K562 (cell line): Measurements from ENCODE around the gene ATP2A1. TPM values are rescaled to one million over a fixed set of nuclear protein-coding genes. Genes with fewer than 3 reads are reported as not detected.

Source experiments
- CTBP1 ChIP-seq: fragments of 450-650 bp; IDR thresholded peaks from 2 replicates; pipeline ENCODE4 v1.6.1; 2016; ENCODE audit warnings: borderline replicate concordance
- DACH1 ChIP-seq: fragments of 450-650 bp; IDR thresholded peaks from 2 replicates; pipeline ENCODE4 v1.6.1; 2018; ENCODE audit not compliant: partially characterized antibody
- MAX ChIP-seq: sonication (generic); formaldehyde crosslinking; IDR thresholded peaks from 2 replicates; pipeline ENCODE4 v1.9.0; 2022; ENCODE audit warnings: mild to moderate bottlenecking, missing genetic modification reagents
- MEF2D ChIP-seq: conservative IDR thresholded peaks from 2 replicates; pipeline ENCODE4 v1.6.1; 2016; ENCODE audit warnings: low read depth, missing genetic modification characterization, missing compliant biosample characterization
- NRF1 ChIP-seq, 2 experiments: fragments of 450-650 bp; IDR thresholded peaks in 1 of 2; conservative IDR thresholded peaks in 1 of 2; 2 replicates each; pipeline ENCODE4 v1.6.1; 2014; ENCODE audit warnings: mild to moderate bottlenecking in 2 of 2
- PCBP2 ChIP-seq: fragments of 200-400 bp; formaldehyde crosslinking; IDR thresholded peaks from 2 replicates; pipeline ENCODE4 v1.6.1; 2018; ENCODE audit warnings: low read length, low read depth, mild to moderate bottlenecking, moderate library complexity; ENCODE audit not compliant: poor library complexity, severe bottlenecking
- POLR2AphosphoS5 ChIP-seq: IDR thresholded peaks from 2 replicates; pipeline ENCODE4 v1.6.1; 2011; ENCODE audit warnings: mild to moderate bottlenecking, low read depth, low read length, moderate library complexity; ENCODE audit not compliant: control insufficient read depth, insufficient read depth
- SAFB ChIP-seq: fragments of 200-400 bp; formaldehyde crosslinking; IDR thresholded peaks from 2 replicates; pipeline ENCODE4 v1.6.1; 2017; ENCODE audit warnings: low read depth, low read length, borderline replicate concordance
- YBX1 ChIP-seq: fragments of 450-650 bp; IDR thresholded peaks from 2 replicates; pipeline ENCODE4 v1.7.1; 2016; ENCODE audit warnings: mild to moderate bottlenecking
- ZBTB1 ChIP-seq: sonication (generic); formaldehyde crosslinking; IDR thresholded peaks from 2 replicates; pipeline ENCODE4 v1.8.1; 2023; ENCODE audit warnings: missing genetic modification reagents, low read depth, mild to moderate bottlenecking, borderline replicate concordance
- ZBTB2 ChIP-seq: fragments of 450-650 bp; IDR thresholded peaks from 2 replicates; pipeline ENCODE4 v1.6.1; 2016; ENCODE audit warnings: antibody characterized with exemption
- ZNF395 ChIP-seq: fragments of 200-800 bp; sonication (Bioruptor generic); IDR thresholded peaks from 2 replicates; pipeline ENCODE4 v1.6.1; 2017; ENCODE audit warnings: missing genetic modification characterization, missing compliant biosample characterization
- ZNF436 ChIP-seq: fragments of 250-450, 450-650 bp; sonication (Bioruptor Pico); formaldehyde crosslinking; IDR thresholded peaks from 2 replicates; pipeline ENCODE4 v1.7.0; 2020; ENCODE audit warnings: mild to moderate bottlenecking
- polyA plus RNA-seq, 8 experiments: library from polyadenylated mRNA; depleted of rRNA in 4 of 8; stranded (reverse) in 5 of 8; unstranded in 3 of 8; fragments of >200 nt; fragmentation: Nextera tagmentation in 2 of 8; fragmentation: Illumina TruSeq in 1 of 8; extraction: Ambion mirVana in 2 of 8; extraction: Trizol in 1 of 8; gene quantifications; 2 replicates each; pipeline versions ENCODE4 v1.2.1 to v1.2.3, GENCODE V29; 2011 to 2014; ENCODE audit warnings: inconsistent platforms in 1 of 8, missing spikeins in 1 of 8
- total RNA-seq, 7 experiments: library from RNA; depleted of rRNA in 6 of 7; stranded (reverse); fragments of >200 nt in 6 of 7; fragmentation: Illumina TruSeq in 2 of 7; extraction: Trizol in 2 of 7; gene quantifications; 2 replicates each; pipeline versions ENCODE4 v1.2.1 to v1.2.3, GENCODE V29; 2011 to 2021; ENCODE audit warnings: low replicate concordance in 1 of 7
- TF ChIP-seq, protein P1 (sequence below): fragments of 450-650 bp; formaldehyde crosslinking; IDR thresholded peaks from 2 replicates; pipeline ENCODE4 v1.4.0; 2020; ENCODE audit warnings: mild to moderate bottlenecking, moderate library complexity
- TF ChIP-seq, protein P2 (sequence below), 3 experiments: fragments of 200-800 bp in 1 of 3; sonication (Bioruptor generic) in 1 of 3; sonication (generic) in 1 of 3; formaldehyde crosslinking in 1 of 3; IDR thresholded peaks; 2 replicates each; pipeline versions ENCODE4 v1.6.1 to v1.8.0; 2016 to 2022; ENCODE audit warnings: mild to moderate bottlenecking in 2 of 3, missing compliant biosample characterization in 2 of 3, missing genetic modification characterization in 2 of 3, missing genetic modification reagents in 1 of 3

Gene ATP2A1
- total and polyA plus RNA-seq, 9 of the 15 experiments (the other 6 are each of a cell fraction or from before 2014, with no cell fraction given), result 0.25 to 2.6 (median 0.65) TPM

- TF ChIP-seq ZNF395 (CRISPR knock-in tag) (peak; percentile 44; the same call in 1 of the 2 replicates), MEF2D (tag) (0 out of 2 replicates have a peak, but pooled peaks have one; percentile 20), PCBP2 (no peak), MAX (CRISPR knock-in tag) (peak; percentile 96), ZNF436 (CRISPR knock-in tag) (no peak), YBX1 (no peak), ZBTB2 (0 out of 2 replicates have a peak, but pooled peaks have one; percentile 12), ZBTB1 (CRISPR knock-in tag) (peak; percentile 26; the same call in 1 of the 2 replicates), DACH1 (peak; percentile 59), SAFB (peak; percentile 47; the same call in 1 of the 2 replicates), CTBP1 (peak; percentile 24; the same call in 1 of the 2 replicates), POLR2AphosphoS5 (peak; percentile 53; the same call in 1 of the 2 replicates), NRF1 (conservative IDR thresholded peaks at IDR 0.05 in 1 of 2, IDR thresholded peaks at IDR 0.05 in 1 of 2) (peak; percentile 81 to 82; a peak in 3 of 4 replicates)
- TF ChIP-seq, protein P1, sequence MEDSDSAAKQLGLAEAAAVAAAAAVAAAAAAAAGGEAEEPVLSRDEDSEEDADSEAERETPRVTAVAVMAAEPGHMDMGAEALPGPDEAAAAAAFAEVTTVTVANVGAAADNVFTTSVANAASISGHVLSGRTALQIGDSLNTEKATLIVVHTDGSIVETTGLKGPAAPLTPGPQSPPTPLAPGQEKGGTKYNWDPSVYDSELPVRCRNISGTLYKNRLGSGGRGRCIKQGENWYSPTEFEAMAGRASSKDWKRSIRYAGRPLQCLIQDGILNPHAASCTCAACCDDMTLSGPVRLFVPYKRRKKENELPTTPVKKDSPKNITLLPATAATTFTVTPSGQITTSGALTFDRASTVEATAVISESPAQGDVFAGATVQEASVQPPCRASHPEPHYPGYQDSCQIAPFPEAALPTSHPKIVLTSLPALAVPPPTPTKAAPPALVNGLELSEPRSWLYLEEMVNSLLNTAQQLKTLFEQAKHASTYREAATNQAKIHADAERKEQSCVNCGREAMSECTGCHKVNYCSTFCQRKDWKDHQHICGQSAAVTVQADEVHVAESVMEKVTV, result no peak
- TF ChIP-seq, protein P2, sequence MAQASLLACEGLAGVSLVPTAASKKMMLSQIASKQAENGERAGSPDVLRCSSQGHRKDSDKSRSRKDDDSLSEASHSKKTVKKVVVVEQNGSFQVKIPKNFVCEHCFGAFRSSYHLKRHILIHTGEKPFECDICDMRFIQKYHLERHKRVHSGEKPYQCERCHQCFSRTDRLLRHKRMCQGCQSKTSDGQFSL (CRISPR knock-in tag; IDR thresholded peaks at IDR 0.05), result peak; percentile 67
- TF ChIP-seq, protein P2 (tag; IDR thresholded peaks at IDR 0.05), result no peak
Measured at GRCh38 chr16:28879841-28880588, 1.7 kb downstream of the ATP2A1 start (continued).
